HL-60 (cell line): ENCODE data around the gene ALG5.

Experiments
- DNase-seq, 2 experiments: peaks; one replicate each; pipeline ENCODE4 v3.0.0-alpha.2; 2010 to 2020; ENCODE audit warnings: low read depth in 1 of 2, low spot score in 1 of 2
- H3K27ac ChIP-seq: fragments of 250-450 bp; sonication (Bioruptor Pico); replicated peaks from 2 replicates; pipeline ENCODE4 v1.5.1; 2020; ENCODE audit warnings: mild to moderate bottlenecking, moderate library complexity
- H3K27me3 ChIP-seq: fragments of 250-450 bp; sonication (Bioruptor Pico); 2 replicates; pipeline ENCODE4 v1.5.1; 2021; ENCODE audit warnings: mild to moderate bottlenecking, moderate library complexity; ENCODE audit not compliant: insufficient read depth, poor library complexity, severe bottlenecking
- H3K4me3 ChIP-seq: replicated peaks from 2 replicates; pipeline ENCODE4 v1.5.1; 2011; ENCODE audit warnings: mild to moderate bottlenecking, control low read depth, low read length; ENCODE audit not compliant: insufficient read depth
- GABPA ChIP-seq: IDR thresholded peaks from 2 replicates; pipeline ENCODE4 v1.6.1; 2012; ENCODE audit warnings: low read depth
- POLR2AphosphoS5 ChIP-seq: IDR thresholded peaks from 2 replicates; pipeline ENCODE4 v1.6.1; 2012; ENCODE audit warnings: low read depth
- SPI1 ChIP-seq: IDR thresholded peaks from 2 replicates; pipeline ENCODE4 v1.6.1; 2012; ENCODE audit warnings: low read depth, mild to moderate bottlenecking, borderline replicate concordance
- TF ChIP-seq, protein P1 (sequence below): IDR thresholded peaks from 2 replicates; pipeline ENCODE4 v1.6.1; 2012; ENCODE audit warnings: low read depth; ENCODE audit not compliant: insufficient replicate concordance
- TF ChIP-seq, protein P2 (sequence below): IDR thresholded peaks from one replicate; pipeline ENCODE4 v1.5.1; 2011; ENCODE audit warnings: low read length, control low read depth, inconsistent platforms; ENCODE audit not compliant: insufficient read depth

The ALG5 gene

GRCh38 chr13:36997716-36998427, 1.3 kb downstream of the ALG5 start:
- TF ChIP-seq POLR2AphosphoS5, result no peak
- no peak for TF ChIP-seq GABPA
- TF ChIP-seq, protein P1, sequence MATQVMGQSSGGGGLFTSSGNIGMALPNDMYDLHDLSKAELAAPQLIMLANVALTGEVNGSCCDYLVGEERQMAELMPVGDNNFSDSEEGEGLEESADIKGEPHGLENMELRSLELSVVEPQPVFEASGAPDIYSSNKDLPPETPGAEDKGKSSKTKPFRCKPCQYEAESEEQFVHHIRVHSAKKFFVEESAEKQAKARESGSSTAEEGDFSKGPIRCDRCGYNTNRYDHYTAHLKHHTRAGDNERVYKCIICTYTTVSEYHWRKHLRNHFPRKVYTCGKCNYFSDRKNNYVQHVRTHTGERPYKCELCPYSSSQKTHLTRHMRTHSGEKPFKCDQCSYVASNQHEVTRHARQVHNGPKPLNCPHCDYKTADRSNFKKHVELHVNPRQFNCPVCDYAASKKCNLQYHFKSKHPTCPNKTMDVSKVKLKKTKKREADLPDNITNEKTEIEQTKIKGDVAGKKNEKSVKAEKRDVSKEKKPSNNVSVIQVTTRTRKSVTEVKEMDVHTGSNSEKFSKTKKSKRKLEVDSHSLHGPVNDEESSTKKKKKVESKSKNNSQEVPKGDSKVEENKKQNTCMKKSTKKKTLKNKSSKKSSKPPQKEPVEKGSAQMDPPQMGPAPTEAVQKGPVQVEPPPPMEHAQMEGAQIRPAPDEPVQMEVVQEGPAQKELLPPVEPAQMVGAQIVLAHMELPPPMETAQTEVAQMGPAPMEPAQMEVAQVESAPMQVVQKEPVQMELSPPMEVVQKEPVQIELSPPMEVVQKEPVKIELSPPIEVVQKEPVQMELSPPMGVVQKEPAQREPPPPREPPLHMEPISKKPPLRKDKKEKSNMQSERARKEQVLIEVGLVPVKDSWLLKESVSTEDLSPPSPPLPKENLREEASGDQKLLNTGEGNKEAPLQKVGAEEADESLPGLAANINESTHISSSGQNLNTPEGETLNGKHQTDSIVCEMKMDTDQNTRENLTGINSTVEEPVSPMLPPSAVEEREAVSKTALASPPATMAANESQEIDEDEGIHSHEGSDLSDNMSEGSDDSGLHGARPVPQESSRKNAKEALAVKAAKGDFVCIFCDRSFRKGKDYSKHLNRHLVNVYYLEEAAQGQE, result no peak
- no peak for TF ChIP-seq SPI1
- TF ChIP-seq, protein P2, sequence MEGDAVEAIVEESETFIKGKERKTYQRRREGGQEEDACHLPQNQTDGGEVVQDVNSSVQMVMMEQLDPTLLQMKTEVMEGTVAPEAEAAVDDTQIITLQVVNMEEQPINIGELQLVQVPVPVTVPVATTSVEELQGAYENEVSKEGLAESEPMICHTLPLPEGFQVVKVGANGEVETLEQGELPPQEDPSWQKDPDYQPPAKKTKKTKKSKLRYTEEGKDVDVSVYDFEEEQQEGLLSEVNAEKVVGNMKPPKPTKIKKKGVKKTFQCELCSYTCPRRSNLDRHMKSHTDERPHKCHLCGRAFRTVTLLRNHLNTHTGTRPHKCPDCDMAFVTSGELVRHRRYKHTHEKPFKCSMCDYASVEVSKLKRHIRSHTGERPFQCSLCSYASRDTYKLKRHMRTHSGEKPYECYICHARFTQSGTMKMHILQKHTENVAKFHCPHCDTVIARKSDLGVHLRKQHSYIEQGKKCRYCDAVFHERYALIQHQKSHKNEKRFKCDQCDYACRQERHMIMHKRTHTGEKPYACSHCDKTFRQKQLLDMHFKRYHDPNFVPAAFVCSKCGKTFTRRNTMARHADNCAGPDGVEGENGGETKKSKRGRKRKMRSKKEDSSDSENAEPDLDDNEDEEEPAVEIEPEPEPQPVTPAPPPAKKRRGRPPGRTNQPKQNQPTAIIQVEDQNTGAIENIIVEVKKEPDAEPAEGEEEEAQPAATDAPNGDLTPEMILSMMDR, result no peak
- peak overlapping the region; percentile 96 for H3K27ac ChIP-seq
- no peak for DNase-seq
- H3K4me3 ChIP-seq, result peak overlapping the region; percentile 98
- H3K27me3 ChIP-seq, result no peaks in the 10 kb centered on the region

DNA sequence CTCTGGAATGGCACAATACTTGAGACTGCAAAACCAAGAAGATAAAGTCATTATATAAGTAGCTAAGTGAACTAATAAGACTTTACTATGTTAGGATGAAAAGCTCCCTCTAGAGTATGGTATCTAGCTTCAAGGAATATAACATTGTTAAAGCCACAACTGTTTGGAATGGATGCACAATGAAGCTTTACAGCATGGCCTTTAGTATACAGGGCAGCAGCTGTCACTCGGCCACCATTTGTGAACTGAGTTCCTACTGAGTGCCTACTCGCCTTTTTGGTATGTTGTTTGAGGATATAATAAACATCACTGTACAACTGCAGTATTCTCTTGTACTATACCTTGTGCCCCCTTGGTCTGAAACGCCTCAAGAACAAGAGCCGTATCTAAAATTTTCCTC, 6.8 kb downstream of the ALG5 start:
- H3K27ac ChIP-seq, result no peak overlapping the region
- H3K4me3 ChIP-seq, result no peak overlapping the region
- DNase-seq, result no peak
- no peaks in the 10 kb centered on the region for H3K27me3 ChIP-seq
- TF ChIP-seq POLR2AphosphoS5 (no peak), GABPA (no peak), SPI1 (no peak)
- TF ChIP-seq, protein P2, result no peak
- TF ChIP-seq, protein P1, result no peak

GRCh38 chr13:36986462-36987240, 12.5 kb downstream of the ALG5 start:
- DNase-seq, result no peak

More at GRCh38 chr13:36986462-36987240, 12.5 kb downstream of the ALG5 start:
- Histone ChIP-seq H3K27ac (no peak overlapping the region), H3K27me3 (no peaks in the 10 kb centered on the region), H3K4me3 (no peak overlapping the region)
- TF ChIP-seq, protein P2, result no peak
- no peak for TF ChIP-seq SPI1
- no peak for TF ChIP-seq POLR2AphosphoS5
- TF ChIP-seq, protein P1, result no peak
- TF ChIP-seq GABPA, result no peak
